ENCODE data around the gene PCP4. TPM values are rescaled to one million over a fixed set of nuclear protein-coding genes. Genes with fewer than 3 reads are reported as not detected.
A peak's percentile ranks its signal among the peaks of the same experiment; 100 is the strongest.

PCP4 gene
- total RNA-seq, 1 donor from 2014 or later, result 5.5 TPM

DNA sequence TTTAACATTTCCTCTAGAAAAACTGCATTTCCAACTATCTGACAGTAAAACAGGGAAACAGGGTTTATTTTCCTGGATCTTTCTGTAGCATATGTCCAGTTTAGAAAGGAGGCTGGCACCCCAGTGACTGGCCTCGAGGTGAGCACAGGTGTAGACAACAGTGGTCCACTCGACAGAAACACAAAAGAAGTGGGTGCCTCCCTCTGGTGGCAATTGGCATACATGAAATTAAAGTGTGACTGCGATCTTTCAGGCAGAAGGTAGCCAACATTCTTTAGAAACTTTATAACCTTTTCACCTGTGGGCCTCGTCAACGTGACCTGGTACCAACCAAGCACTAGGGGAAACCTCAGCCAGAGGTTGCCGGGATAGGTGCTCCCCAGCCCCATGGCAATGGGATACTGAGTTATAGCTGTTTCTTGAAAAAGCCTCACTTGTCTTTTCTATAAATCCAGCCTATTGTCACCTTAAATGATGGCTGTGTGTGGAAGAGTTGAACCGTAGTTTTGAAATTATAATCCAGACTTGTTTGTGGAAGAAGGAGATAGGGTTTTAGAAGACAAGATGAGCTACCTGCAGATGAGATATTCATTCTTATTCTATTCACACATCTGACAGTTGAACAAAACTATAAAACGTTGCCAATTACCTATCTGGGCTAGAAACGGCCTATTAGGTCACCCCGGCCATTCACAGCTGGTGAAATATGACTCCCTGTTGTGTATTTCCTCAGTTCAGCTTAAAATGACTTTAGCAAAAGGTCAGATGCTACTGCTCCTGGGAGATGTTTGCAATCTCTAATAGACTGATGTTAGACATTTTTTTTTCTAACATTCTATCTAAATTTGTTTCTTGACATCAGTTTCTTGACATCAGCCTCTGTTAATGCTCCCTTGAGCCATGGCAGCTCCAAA is 44.3 kb downstream of the PCP4 start:
- no peak for DNase-seq
- no peak for ATAC-seq
- intact Hi-C loops (cut with micrococcal nuclease), result no loop called here

DNA sequence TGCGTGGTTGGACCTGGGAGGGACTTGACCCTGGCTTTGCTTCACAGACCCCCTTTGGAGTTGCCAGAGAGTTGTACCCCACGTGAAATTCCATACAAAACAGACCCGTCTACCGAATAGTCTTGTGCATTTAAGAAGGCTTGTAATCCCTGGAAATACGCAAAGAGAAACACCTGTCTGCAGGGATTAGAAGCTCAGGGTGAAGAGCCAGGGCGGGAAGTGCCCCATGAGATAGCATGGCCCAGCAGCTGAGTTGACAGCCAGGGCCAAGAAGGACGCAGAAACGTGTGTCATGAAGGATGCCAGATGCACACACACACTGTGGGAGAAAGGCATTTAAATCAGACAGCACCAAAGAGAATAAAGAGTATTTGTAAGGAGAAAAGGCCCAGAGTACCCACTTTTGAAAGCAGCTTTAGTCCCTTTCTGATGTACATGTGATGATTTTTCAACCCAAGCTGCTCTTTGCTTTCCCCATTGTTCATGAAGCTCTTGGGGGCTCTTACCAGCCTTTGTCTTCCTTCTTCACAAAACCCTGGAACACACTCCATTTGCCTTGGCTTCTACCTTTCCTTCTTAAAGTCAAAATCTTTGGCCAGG is 46.6 kb downstream of the PCP4 start:
- peak; percentile 25 for ATAC-seq

GRCh38 chr21:39915881-39916280 is 48.6 kb downstream of the PCP4 start:
- ATAC-seq (no peak), DNase-seq (no peak)
- intact Hi-C loops (cut with micrococcal nuclease), result no loop called here

More for the DNA sequence above, 46.6 kb downstream of the PCP4 start:
- intact Hi-C loops (cut with micrococcal nuclease), result no loop called here
- DNase-seq, result no peak

- DNase-seq (no peak), ATAC-seq (no peak)
- intact Hi-C loops (cut with micrococcal nuclease), result no loop called here
Measured at GRCh38 chr21:39918558-39918957, 51.3 kb downstream of the PCP4 start.

- DNase-seq, result no peak
- intact Hi-C loops (cut with micrococcal nuclease), result no loop called here
- ATAC-seq, result no peak
Measured at GRCh38 chr21:39923476-39923875, 56.2 kb downstream of the PCP4 start.

DNA sequence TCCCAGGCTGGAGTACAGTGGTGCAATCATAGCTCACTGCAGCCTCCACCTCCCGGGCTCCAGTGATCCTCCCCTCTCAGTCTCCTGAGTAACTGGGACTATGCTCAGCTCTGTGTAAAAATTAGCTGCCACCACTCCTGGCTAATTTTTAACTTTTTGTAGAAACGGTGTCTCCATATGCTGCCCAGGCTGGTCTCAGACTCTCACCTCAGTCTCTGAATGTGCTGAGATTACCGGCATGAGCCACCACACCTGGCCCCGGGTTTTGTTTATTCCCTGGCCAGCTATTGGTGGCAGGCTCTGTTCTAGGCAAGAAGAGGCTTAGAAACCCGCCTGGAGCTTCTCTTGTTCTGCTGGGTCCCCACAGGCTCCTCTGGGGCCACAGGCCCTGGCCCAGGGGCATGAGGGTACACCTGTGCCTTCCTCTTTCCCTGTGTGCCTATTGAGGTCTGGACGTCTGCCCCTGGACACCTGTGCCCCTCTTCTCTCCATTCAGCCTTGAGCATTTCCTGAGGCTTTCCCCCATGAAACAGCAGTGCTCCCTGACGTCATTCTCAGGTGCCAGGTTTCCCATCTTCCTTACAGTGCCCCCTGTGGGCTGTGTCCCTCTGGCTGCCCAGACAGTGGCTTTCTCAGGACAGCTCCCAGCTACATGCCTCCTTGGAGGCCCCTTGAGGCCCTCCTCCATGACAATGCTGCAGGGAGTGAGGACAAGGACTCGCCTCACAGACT is 57.5 kb downstream of the PCP4 start:
- intact Hi-C loops (cut with micrococcal nuclease), result no loop called here
- ATAC-seq (no peak), DNase-seq (no peak)

DNA sequence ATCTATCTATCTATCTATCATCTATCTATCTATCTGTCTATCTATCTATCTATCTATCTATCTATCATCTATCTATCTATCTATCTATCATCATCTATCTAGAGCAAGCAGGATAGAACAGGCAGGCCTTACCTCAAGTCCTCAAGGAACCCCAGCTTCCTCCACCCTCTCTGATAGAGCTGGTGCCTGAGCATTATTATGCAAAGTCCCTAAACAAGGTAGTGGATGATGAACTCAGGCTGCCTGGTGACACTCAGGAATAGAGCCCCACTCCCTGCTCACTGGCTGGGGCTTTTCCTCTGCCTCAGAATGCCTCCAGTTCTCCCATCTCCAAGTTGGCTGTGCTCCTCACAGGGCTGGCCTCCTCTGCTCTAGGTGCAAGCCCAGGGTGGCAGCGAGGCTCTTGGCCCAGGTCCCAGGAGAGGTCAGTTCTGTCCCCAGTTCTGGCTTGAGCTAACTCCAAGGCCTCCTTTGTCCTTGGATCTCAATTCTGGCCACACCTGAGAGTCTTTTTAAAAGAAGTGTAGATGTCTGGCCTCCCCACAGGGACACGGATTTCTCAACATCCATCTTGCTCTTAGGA is 60.2 kb downstream of the PCP4 start:
- peak; percentile 49 for DNase-seq
- peak; percentile 74 for ATAC-seq
- intact Hi-C loops (cut with micrococcal nuclease), result no loop called here

- DNase-seq (no peak), ATAC-seq (no peak)
- intact Hi-C loops (cut with micrococcal nuclease), result no loop called here
Measured at GRCh38 chr21:39932335-39932734, 65.1 kb downstream of the PCP4 start.

- DNase-seq, result no peak
- no peak for ATAC-seq
- intact Hi-C loops (cut with micrococcal nuclease), result no loop called here
Measured at GRCh38 chr21:39934895-39935294, 67.7 kb downstream of the PCP4 start.

DNA sequence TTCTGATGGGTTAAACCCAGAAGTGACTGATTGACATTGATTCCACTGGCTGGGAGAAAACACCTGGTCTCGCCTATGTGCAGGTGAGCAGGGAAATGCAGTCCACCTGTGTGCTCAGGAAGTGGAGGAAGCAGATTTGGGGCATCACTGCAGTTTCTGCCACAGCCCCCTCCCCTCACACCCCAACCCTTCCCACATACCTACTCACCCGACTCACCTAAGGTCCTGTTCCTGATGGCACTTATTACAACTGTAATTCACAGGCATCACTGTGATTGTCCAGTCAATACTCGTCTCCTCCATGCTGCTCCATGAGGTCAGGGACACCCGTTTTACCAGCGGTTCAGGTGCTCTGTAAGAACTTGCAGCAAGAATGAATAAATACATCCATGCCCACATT is 68.5 kb downstream of the PCP4 start:
- DNase-seq, result no peak
- no peak for ATAC-seq
- intact Hi-C loops (cut with micrococcal nuclease), result no loop called here

- ATAC-seq, result no peak
- intact Hi-C loops (cut with micrococcal nuclease), result no loop called here
- DNase-seq, result peak; percentile 28
Measured at GRCh38 chr21:39938086-39938625, 70.9 kb downstream of the PCP4 start.

DNA sequence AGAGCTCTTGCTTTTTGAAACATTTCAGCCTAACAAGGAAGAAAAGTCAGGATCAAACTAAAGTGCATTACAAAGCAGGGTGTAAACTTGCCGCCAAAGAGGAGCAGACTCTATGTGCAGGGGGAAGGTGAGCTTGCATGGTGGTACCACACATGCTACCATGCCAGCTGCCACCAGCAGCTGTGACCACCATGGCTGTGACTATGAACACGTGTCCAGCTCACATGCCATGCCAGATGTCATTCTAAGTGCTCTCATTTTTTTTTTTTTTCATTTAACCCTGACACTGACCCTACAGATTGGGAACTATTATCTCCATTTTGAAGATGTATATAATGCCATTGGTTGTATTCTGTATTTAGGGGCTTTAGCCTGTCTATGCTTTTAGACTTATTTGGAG is 79.0 kb downstream of the PCP4 start:
- DNase-seq (no peak), ATAC-seq (no peak)
- intact Hi-C loops (cut with micrococcal nuclease), result no loop called here

GRCh38 chr21:39947031-39947430 is 79.8 kb downstream of the PCP4 start:
- ATAC-seq, result no peak
- intact Hi-C loops (cut with micrococcal nuclease), result no loop called here
- DNase-seq, result no peak

- DNase-seq, result no peak
- intact Hi-C loops (cut with micrococcal nuclease), result no loop called here
- ATAC-seq, result no peak
Measured at GRCh38 chr21:39951183-39952101, 84.2 kb downstream of the PCP4 start.

GRCh38 chr21:39952265-39952664 is 85.0 kb downstream of the PCP4 start:
- DNase-seq (no peak), ATAC-seq (no peak)
- intact Hi-C loops (cut with micrococcal nuclease), result no loop called here

DNA sequence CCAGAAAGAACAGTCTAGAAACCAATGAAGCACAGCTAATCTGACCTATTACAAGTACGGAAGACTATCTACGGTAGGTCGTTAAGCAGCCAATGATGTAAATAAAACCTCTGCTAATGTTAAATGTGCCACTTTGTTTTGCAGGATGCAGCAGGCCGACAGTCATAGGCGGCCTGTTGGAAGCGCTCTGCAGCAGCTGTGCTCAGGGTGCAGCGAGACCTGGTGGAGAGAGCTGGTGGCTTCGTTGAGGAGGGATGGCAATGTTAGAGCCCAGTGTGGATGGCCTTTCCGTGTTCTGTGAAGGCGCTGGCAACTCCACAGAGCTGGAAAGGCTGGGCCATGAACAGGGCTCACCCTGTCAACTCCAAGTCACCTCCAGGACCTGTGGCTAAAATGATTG is 87.3 kb downstream of the PCP4 start:
- no peak for DNase-seq
- intact Hi-C loops (cut with micrococcal nuclease), result no loop called here
- ATAC-seq, result no peak

GRCh38 chr21:39955326-39955725 is 88.1 kb downstream of the PCP4 start:
- DNase-seq, result no peak
- no peak for ATAC-seq
- intact Hi-C loops (cut with micrococcal nuclease), result no loop called here

DNA sequence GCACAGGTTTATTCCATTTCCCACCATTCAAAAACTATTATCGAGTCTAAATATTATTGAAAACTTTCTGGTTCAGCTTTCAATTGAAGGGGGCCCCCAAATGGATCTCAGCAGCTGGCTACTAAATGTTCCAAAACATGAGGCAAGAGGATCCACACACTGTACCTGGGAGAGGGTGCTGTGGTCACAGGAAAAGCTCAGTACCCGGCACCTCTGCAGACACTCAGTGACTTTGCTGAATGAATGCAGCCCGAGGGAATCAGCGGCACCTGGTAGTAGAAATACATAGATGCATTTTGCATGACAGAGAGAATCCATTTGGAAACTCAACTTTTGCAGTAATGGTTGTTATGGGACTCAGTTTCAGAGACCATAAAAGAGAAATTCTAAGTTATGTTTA is 89.3 kb downstream of the PCP4 start:
- ATAC-seq (no peak), DNase-seq (no peak)
- intact Hi-C loops (cut with micrococcal nuclease), result no loop called here

GRCh38 chr21:39958731-39959130 is 91.5 kb downstream of the PCP4 start:
- DNase-seq, result no peak
- intact Hi-C loops (cut with micrococcal nuclease), result no loop called here

More at GRCh38 chr21:39958731-39959130, 91.5 kb downstream of the PCP4 start:
- no peak for ATAC-seq

Measured in left ventricle myocardium superior (tissue), 1 donor.